A549 (cell line): Measurements from ENCODE around the gene SH3BP5. TPM values are rescaled to one million over a fixed set of nuclear protein-coding genes. Genes with fewer than 3 reads are reported as not detected.

Source experiments
- ATAC-seq, 2 experiments: fragments of 200-7000 bp in 1 of 2; fragments of >200 bp in 1 of 2; cut with Nextera tagmentation in 1 of 2; cut with Tn5 transposase in 1 of 2; 3 replicates each; pipeline versions ENCODE4 v1.8.0 to v1.9.1; 2018 to 2020; ENCODE audit warnings: mild to moderate bottlenecking in 1 of 2, moderate library complexity in 1 of 2
- CTCF ChIA-PET: fragments of 300-600 bp; sonication (Branson Sonifier 250); formaldehyde crosslinking; extraction: SDS; loops from one replicate; lab custom pipeline; 2021; ENCODE audit warnings: antibody characterized with exemption, inconsistent platforms; lab: Yijun Ruan, JAX
- POLR2A ChIA-PET: fragments of 350-600 bp; formaldehyde crosslinking; extraction: SDS; loops from one replicate; lab custom pipeline; 2021; ENCODE audit warnings: antibody characterized with exemption, inconsistent platforms; lab: Yijun Ruan, JAX
- DNase-seq, 2 experiments: peaks; one replicate each; pipeline versions ENCODE4 v3.0.0 to v3.0.0-alpha.2; 2011 to 2016; ENCODE audit warnings: low read depth in 1 of 2, low spot score in 1 of 2
- FAIRE-seq: peaks from 2 replicates; lab custom pipeline; 2011; peaks lifted over from hg19 to GRCh38; lab: Jason Lieb, UNC
- H3K27ac ChIP-seq, 2 experiments: fragments of >200 bp; sonication (Bioruptor Twin); formaldehyde crosslinking; 3 replicates each; pipeline ENCODE4 v1.5.1; 2016 to 2017
- H3K4me1 ChIP-seq: fragments of >200 bp; sonication (Bioruptor Twin); formaldehyde crosslinking; 3 replicates; pipeline ENCODE4 v1.6.1; 2016
- H3K4me2 ChIP-seq: fragments of >200 bp; sonication (Bioruptor Twin); formaldehyde crosslinking; 3 replicates; pipeline ENCODE4 v1.6.1; 2016
- H3K4me3 ChIP-seq: fragments of >200 bp; sonication (Bioruptor Twin); formaldehyde crosslinking; 3 replicates; pipeline ENCODE4 v1.5.1; 2016
- H3K9me3 ChIP-seq: fragments of >200 bp; sonication (Bioruptor Twin); formaldehyde crosslinking; 3 replicates; pipeline ENCODE4 v1.6.1; 2016
- CBX2 ChIP-seq: fragments of 200-600 bp; sonication (generic); IDR thresholded peaks from 2 replicates; pipeline ENCODE4 v1.6.1; 2016; ENCODE audit warnings: low read depth, mild to moderate bottlenecking, borderline replicate concordance
- CBX8 ChIP-seq: fragments of 200-600 bp; sonication (generic); IDR thresholded peaks from 2 replicates; pipeline ENCODE4 v1.6.1; 2016
- CHD4 ChIP-seq: fragments of 200-600 bp; sonication (generic); IDR thresholded peaks from 2 replicates; pipeline ENCODE4 v1.6.1; 2016; ENCODE audit warnings: antibody characterized with exemption, mild to moderate bottlenecking, borderline replicate concordance
- ELK1 ChIP-seq: fragments of 150-350 bp; IDR thresholded peaks from 2 replicates; pipeline ENCODE4 v1.6.1; 2014; ENCODE audit warnings: low read depth, mild to moderate bottlenecking, low read length
- ESRRA ChIP-seq: fragments of 150-350 bp; IDR thresholded peaks from 2 replicates; pipeline ENCODE4 v1.6.1; 2014; ENCODE audit warnings: mild to moderate bottlenecking, low read length, borderline replicate concordance
- FOSL2 ChIP-seq, 2 experiments: fragments of 450-650 bp in 1 of 2; fragments of >200 bp in 1 of 2; sonication (Bioruptor Twin) in 1 of 2; formaldehyde crosslinking; IDR thresholded peaks; 2 replicates each; pipeline versions ENCODE4 v1.5.0 to v1.6.1; 2016 to 2020; ENCODE audit warnings: mild to moderate bottlenecking in 1 of 2, moderate library complexity in 1 of 2
- FOXS1 ChIP-seq: fragments of 250-450 bp; sonication (Bioruptor Pico); IDR thresholded peaks from 2 replicates; pipeline ENCODE4 v1.5.0; 2020; ENCODE audit warnings: mild to moderate bottlenecking, moderate library complexity
- HDAC2 ChIP-seq: fragments of 200-600 bp; sonication (generic); IDR thresholded peaks from 2 replicates; pipeline ENCODE4 v1.6.1; 2016
- HES2 ChIP-seq: fragments of >200 bp; sonication (Bioruptor Twin); formaldehyde crosslinking; IDR thresholded peaks from 2 replicates; pipeline ENCODE4 v1.6.1; 2016
- HMGXB4 ChIP-seq: fragments of 250-450 bp; sonication (Bioruptor Pico); IDR thresholded peaks from 2 replicates; pipeline ENCODE4 v1.5.0; 2021; ENCODE audit warnings: mild to moderate bottlenecking, moderate library complexity, borderline replicate concordance
- JUNB ChIP-seq: fragments of >200 bp; sonication (Bioruptor Twin); formaldehyde crosslinking; IDR thresholded peaks from 2 replicates; pipeline ENCODE4 v1.6.1; 2016
- KDM5A ChIP-seq: fragments of 200-600 bp; sonication (generic); IDR thresholded peaks from 2 replicates; pipeline ENCODE4 v1.6.1; 2016; ENCODE audit warnings: antibody characterized with exemption, mild to moderate bottlenecking
- MAZ ChIP-seq: fragments of 150-350 bp; IDR thresholded peaks from 2 replicates; pipeline ENCODE4 v1.6.1; 2014; ENCODE audit warnings: antibody characterized with exemption, low read depth, low read length, borderline replicate concordance
- MYC ChIP-seq: IDR thresholded peaks from 2 replicates; pipeline ENCODE4 v1.6.1; 2012; ENCODE audit warnings: mild to moderate bottlenecking, inconsistent platforms, low read length, improper control_type of control experiment, borderline replicate concordance
- NFE2L2 ChIP-seq: fragments of 150-350 bp; conservative IDR thresholded peaks from 2 replicates; pipeline ENCODE4 v1.6.1; 2014; ENCODE audit warnings: low read length
- NPAS2 ChIP-seq: fragments of 250-450 bp; sonication (Bioruptor Pico); IDR thresholded peaks from 2 replicates; pipeline ENCODE4 v1.8.0; 2022; ENCODE audit warnings: mild to moderate bottlenecking, moderate library complexity, borderline replicate concordance
- NR3C1 ChIP-seq: fragments of >200 bp; sonication (Bioruptor Twin); formaldehyde crosslinking; IDR thresholded peaks from 3 replicates; pipeline ENCODE4 v1.6.1; 2017
- PHF8 ChIP-seq: fragments of 200-600 bp; sonication (generic); IDR thresholded peaks from 2 replicates; pipeline ENCODE4 v1.6.1; 2016; ENCODE audit warnings: low read depth, mild to moderate bottlenecking, antibody characterized with exemption, moderate library complexity, borderline replicate concordance
- RAD21 ChIP-seq, 2 experiments: fragments of >200 bp in 1 of 2; sonication (Bioruptor Twin) in 1 of 2; formaldehyde crosslinking in 1 of 2; IDR thresholded peaks in 1 of 2; conservative IDR thresholded peaks in 1 of 2; 2 replicates in 1 of 2; 3 replicates in 1 of 2; pipeline ENCODE4 v1.6.1; 2012 to 2018; ENCODE audit warnings: inconsistent platforms in 1 of 2
- RCOR1 ChIP-seq: fragments of 150-350 bp; IDR thresholded peaks from 2 replicates; pipeline ENCODE4 v1.6.1; 2014; ENCODE audit warnings: antibody characterized with exemption, low read length, low read depth
- SMC3 ChIP-seq: fragments of >200 bp; sonication (Bioruptor Twin); formaldehyde crosslinking; IDR thresholded peaks from 3 replicates; pipeline ENCODE4 v1.6.1; 2018; ENCODE audit warnings: inconsistent platforms
- SREBF2 ChIP-seq: fragments of 450-650 bp; IDR thresholded peaks from 2 replicates; pipeline ENCODE4 v1.6.1; 2014; ENCODE audit warnings: mild to moderate bottlenecking, moderate library complexity
- TFCP2L1 ChIP-seq: fragments of 250-450 bp; sonication (Bioruptor Pico); IDR thresholded peaks from 2 replicates; pipeline ENCODE4 v1.5.0; 2021; ENCODE audit warnings: mild to moderate bottlenecking
- USF2 ChIP-seq: fragments of 450-650 bp; IDR thresholded peaks from 2 replicates; pipeline ENCODE4 v1.6.1; 2014; ENCODE audit warnings: antibody characterized with exemption
- ZFP36 ChIP-seq: fragments of 450-650 bp; IDR thresholded peaks from 2 replicates; pipeline ENCODE4 v1.6.1; 2014; ENCODE audit warnings: borderline replicate concordance; ENCODE audit not compliant: partially characterized antibody
- WGBS: methylation state at CpG from one replicate; pipeline ENCODE4 v1.1.6; 2017; ENCODE audit errors: missing lambda C conversion rate; 5-methylcytosine and 5-hydroxymethylcytosine counted together
- polyA plus RNA-seq, 4 experiments: library from polyadenylated mRNA; depleted of rRNA in 3 of 4; stranded (reverse); fragments of >200 nt; fragmentation: RNase III in 1 of 4; extraction: RNeasy Plus Mini Kit Qiagen cat#74134 plus additional on column Dnase treatment in 1 of 4; gene quantifications; 2 replicates in 3 of 4; 3 replicates in 1 of 4; pipeline ENCODE4 v1.2.3, GENCODE V29; 2011 to 2017

Gene SH3BP5
- polyA plus RNA-seq, 2 of the 4 experiments (the other 2 are of a cell fraction) = 10.9 to 16.0 TPM

- TF ChIP-seq RCOR1 (no peak), NPAS2 (no peak), KDM5A (no peak), TFCP2L1 (CRISPR knock-in tag) (no peak)
These were observed 115.2 kb downstream of the SH3BP5 start (continued) for GRCh38 chr3:15217011-15217671.

- Histone ChIP-seq H3K27ac (no peak overlapping the region), H3K4me1 (no peaks in the 10 kb centered on the region), H3K4me2 (no peak overlapping the region), H3K4me3 (no peak overlapping the region), H3K9me3 (no peaks in the 10 kb centered on the region)
- ATAC-seq (no peak), DNase-seq (no peak), FAIRE-seq (no peak)
- WGBS = 87% methylated on average over 1 of the region's 1 CpG
- CTCF ChIA-PET = interaction anchor here (0.6 to 1.0 kb wide), 2 partner anchors 19 to 116 kb away, joined by 4 to 7 read pairs; no protein-coding TSS in a partner anchor
- TF ChIP-seq PHF8 = no peak
- POLR2A ChIA-PET = no interaction called here
These were observed 115.9 kb downstream of the SH3BP5 start for GRCh38 chr3:15216501-15216900.

GRCh38 chr3:15215996-15216395 lies 116.4 kb downstream of the SH3BP5 start:
- Histone ChIP-seq H3K27ac (no peak overlapping the region), H3K9me3 (no peaks in the 10 kb centered on the region), H3K4me1 (no peaks in the 10 kb centered on the region), H3K4me3 (no peak overlapping the region), H3K4me2 (no peak overlapping the region)
- ATAC-seq = no peak
- TF ChIP-seq HDAC2 (no peak), ELK1 (no peak), ZFP36 (peak; percentile 7)
- no peak for DNase-seq
- ChIA-PET CTCF (interaction anchor here (0.6 to 2.0 kb wide), 4 partner anchors 19 to 116 kb away, joined by 4 to 7 read pairs (median 4); no protein-coding TSS in a partner anchor), POLR2A (no interaction called here)
- WGBS = 79% methylated on average over 2 of the region's 2 CpGs
- FAIRE-seq = no peak

- ATAC-seq = no peak
- TF ChIP-seq ZFP36 = no peak
- TF ChIP-seq HMGXB4 (CRISPR knock-in tag) = no peak
- TF ChIP-seq MYC = no peak
- TF ChIP-seq CBX8 = no peak
- TF ChIP-seq FOXS1 (CRISPR knock-in tag) = no peak
- no peak for TF ChIP-seq NFE2L2
- TF ChIP-seq HES2 = no peak
- TF ChIP-seq JUNB = no peak
- no peak for TF ChIP-seq TFCP2L1 (CRISPR knock-in tag)
- no peak for TF ChIP-seq CHD4
- no peak for TF ChIP-seq FOSL2 (IDR thresholded peaks at IDR 0.05)
- TF ChIP-seq FOSL2 (CRISPR knock-in tag; IDR thresholded peaks at IDR 0.05) = no peak
- TF ChIP-seq SREBF2 = no peak
- TF ChIP-seq SMC3 = no peak
- no peak for TF ChIP-seq USF2
- TF ChIP-seq RAD21 (conservative IDR thresholded peaks at IDR 0.05 in 1 of 2, IDR thresholded peaks at IDR 0.05 in 1 of 2) = no peak
- TF ChIP-seq ESRRA = no peak
- TF ChIP-seq CBX2 = no peak
- no peak for TF ChIP-seq NR3C1
- no peak for TF ChIP-seq MAZ
- no peak for TF ChIP-seq RCOR1
- TF ChIP-seq, all 56 proteins: peak for 0
- H3K4me3 ChIP-seq = no peak overlapping the region
- DNase-seq (no peak), FAIRE-seq (no peak)
- H3K27ac ChIP-seq = no peak overlapping the region
- no peaks in the 10 kb centered on the region for H3K4me1 ChIP-seq
- POLR2A ChIA-PET = no interaction called here
- no peak overlapping the region for H3K4me2 ChIP-seq
- CTCF ChIA-PET = interaction anchor here (0.7 to 2.0 kb wide), 4 partner anchors 9 to 53 kb away, joined by 3 to 6 read pairs (median 4); partner anchors contain the start of gene CAPN7
- WGBS = 94% methylated on average over 1 of the region's 1 CpG
- no peaks in the 10 kb centered on the region for H3K9me3 ChIP-seq
These were observed 117.6 kb downstream of the SH3BP5 start for GRCh38 chr3:15214758-15215157.
